Measurements from ENCODE around the gene RIMKLA.
A peak's percentile ranks its signal among the peaks of the same experiment; 100 is the strongest.

The RIMKLA gene

DNA sequence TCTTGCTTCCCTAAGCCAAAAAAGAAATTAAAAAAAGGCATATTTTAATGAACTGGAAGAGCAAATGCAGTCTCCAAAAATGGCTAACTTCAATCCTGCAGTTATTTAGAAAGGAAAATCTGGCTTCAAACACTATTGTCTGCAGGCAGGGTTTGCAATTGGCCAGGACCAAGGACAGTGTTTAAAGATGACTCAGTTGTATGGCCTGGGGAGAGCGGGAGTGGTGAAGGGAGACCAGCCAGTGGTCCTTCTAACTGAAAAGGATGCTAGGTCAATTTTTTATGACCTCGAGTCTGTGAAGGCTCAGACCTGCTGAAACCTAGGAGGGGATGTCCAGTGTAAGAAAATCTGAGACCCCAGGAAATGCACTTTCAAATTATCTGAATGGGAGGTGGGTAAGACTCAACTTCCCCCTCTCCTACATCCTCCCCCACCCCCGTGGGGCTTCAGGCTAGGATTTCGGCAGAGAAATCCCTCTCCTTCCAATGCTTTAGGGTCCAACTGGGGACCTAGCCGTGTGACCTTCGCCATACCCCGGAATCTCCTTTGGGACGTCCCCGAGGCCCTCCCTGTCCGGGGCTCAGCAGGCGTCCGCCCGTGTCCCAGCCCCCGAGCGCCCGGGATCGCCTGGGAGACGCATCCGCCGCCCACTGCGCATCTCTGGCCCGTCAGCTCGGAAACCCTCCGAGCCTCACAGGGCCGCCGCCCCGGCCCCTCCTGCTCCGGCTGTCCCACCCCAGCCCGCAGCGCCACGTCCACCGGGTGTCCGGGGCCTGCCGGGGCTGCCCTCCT lies 602 bp upstream of the RIMKLA start:
- DNase-seq = peak; percentile 29

DNA sequence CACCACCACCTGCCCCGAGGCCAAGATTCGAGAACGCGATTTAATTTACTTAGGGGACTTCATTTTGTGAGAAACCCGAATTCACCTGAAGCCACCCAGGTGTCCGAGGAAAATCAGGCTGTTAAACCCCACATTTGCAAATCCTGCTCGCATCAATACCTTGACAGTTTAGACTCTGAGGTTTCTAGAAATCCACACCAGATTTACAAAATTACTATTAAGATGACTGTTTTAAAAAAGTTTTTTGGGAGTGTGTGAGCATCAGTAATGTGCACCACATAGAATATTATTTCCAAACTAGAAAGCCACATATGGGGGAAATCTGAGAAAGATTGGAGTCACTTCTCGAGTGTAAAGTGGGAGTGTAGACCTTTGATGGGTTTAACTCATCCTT lies 685 bp downstream of the RIMKLA start:
- DNase-seq = no peak

DNA sequence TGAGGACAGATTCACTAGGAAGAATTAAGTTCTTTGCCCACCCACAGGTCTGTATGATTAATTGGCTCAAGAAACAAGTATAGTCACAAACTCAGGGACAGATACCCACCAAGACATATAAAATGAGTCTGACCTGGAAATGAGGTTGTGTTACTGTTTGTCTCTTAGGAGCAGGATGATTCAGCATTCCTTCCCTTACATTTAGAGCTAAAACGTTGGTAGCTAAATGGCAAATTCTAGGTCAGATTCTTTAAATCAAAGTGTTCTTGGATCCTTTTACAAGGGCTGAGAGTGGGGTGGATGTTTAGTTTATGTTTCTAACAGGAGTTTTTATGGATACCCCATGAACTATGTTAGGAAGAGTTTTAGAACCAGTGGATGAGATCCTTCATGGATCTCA lies 4.7 kb downstream of the RIMKLA start:
- no peak for DNase-seq

DNA sequence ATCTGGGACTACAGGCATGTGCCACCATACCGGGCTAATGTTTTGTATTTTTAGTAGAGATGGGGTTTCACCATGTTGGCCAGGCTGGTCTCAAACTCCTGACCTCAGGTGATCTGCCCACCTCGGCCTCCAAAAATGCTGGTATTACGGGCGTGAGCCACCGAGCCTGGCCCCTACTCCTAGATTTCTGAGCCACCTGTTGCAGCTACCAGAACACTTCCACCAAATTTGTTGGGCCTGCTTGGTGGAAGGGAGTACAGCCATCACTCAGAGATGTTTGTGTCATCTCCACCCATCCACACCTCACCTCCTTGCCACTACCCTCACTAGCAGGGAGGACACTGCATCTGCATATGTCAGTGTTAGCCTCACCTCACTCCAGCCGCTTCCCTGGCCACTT lies 5.5 kb downstream of the RIMKLA start:
- no peak for DNase-seq

DNA sequence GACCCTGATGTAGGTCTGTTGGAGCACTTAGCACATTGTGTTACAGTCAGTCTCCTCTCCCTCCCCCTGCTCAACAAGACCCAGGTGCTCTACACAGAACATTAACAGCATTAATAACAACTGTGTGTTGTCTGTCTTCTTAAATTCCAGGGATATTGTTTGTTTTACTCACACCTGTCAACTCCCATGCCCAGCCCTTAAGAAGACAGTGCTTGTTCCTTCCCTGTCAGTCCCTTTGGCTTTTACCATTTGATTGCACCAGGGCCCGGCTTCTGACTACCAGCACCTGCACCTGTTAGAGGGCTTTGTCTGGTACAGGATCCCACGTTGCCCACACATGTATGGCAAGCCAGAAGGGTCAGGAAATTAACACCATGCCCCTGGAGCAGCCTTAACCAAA lies 11.7 kb downstream of the RIMKLA start:
- no peak for DNase-seq

DNA sequence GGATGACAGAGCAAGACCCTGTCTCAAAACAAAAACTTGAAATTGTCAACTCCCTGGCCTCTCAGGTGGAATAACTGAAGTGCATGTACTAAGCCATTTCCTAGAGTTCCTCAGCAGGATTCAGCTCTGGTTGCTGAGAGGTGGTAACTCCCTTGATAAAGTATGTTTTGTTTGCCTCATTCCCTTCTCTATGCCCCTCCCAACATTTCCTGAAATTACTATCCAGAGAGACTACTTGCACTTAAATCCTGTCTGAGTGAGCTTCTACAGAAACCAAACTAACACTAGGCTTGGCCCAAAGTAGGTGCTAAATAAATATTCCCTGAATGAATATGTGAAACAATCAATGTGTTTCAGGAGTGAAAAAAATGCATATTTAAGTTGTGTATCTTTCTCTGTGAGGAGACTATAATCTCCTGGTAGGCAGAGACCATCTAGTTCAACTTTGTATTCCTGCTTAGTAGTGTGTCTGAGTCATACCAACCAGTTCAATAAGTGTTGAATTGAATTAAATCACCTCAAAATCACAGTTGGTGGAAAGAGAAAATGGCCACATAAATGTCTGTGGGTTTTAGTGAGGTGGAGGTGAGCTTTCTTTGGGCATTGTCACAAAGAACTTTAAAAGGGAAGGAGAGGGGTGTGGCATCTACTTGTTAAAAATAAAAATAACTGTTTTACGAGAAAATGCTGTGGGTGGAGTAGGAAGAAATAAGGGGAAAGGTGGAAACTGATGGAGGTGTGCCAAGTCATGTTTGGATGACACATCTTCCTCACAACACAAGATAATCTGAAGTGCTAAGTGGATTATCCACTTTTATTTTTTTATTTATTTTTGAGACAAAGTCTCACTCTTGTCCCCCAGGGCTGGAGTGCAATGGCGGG lies 12.6 kb downstream of the RIMKLA start:
- no peak for DNase-seq

DNA sequence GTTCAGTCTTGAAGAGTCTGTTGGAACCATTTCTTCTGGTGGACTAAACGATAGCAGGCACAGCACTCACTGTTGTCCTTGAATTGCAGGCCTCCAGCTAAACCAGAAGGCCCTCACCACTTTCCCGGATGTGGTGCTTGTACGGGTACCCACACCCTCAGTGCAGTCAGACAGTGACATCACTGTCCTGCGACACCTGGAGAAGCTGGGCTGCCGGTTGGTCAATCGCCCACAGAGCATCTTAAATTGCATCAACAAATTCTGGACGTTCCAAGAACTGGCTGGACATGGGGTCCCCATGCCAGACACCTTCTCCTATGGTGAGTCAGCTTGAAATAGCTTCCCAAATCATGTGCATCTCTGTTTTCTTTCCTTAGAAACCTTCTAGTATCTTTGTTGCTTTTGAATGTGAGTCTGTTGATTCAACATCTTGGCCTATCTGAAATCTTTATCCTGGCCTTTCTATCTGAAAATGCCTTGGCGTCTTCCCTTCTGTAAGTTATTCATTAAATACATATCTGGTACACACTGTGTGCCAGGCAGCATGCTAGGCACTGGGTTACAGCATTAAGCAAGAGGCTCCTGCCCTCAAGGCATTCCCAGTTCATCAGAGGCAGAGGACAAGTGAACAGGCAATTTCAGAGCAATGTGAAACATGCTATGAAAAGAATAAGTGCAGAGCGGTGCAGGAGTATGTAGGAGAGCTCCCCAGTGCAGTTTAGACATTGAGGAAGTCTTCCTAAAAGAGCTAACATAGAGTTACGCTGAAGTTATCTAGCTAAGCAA lies 18.9 kb downstream of the RIMKLA start:
- DNase-seq = no peak

DNA sequence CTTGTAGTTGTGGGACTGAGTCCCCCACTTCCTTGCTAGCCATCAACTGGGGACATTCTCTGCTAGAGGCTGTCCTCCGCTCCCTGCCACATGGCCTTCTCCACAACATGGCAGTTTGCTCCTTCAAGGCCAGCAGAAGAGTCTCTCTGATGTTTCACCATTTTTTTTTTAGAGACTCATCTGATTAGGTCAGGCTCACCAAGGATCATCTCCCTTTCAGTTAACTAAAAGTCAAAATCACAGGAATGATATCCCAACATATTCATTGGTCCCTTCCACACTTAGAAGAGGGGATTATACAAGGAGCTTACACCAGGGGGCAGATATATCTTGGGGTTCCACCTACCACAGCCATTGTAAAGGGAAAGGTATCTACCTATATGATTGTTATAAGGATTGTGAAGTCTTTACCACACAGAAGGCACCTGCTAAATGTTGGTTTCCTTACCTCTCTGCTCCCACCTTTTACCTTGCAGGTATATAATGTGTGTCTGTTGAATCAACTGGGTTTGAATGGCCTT lies 23.3 kb downstream of the RIMKLA start:
- no peak for DNase-seq

DNA sequence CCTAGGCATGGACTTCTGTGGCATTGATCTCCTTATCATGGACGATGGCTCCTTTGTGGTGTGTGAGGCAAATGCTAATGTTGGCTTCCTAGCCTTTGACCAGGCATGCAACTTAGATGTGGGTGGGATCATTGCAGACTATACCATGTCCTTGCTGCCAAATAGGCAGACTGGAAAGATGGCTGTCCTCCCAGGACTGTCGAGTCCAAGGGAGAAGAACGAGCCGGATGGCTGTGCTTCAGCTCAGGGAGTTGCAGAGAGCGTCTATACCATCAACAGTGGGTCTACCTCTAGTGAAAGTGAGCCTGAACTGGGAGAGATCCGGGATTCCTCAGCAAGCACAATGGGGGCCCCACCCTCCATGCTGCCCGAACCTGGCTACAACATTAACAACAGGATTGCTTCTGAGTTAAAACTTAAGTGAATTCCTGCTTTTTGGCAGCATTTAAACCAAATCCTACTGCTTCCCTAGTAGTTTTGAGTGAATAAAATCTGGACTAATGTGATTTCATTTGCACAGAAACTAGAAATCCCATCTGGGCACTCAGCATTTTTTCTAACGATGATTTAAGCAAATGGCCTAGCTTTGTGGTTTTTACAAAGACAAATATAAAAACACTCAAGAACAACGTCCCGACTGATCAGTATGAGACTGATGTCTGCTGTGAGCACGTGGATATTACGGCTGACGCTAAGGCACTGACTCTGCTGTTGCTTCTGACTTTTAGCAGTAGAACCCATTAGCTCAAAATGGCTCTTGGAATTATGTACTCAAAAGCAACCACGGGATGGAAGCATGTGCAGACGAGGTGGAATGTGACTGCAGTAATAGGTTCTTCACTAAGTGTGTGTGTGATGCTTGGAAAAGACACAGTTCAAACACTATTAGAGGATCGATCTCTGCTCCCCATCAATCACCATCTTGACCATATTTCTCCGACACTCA lies 34.2 kb downstream of the RIMKLA start:
- no peak for DNase-seq

DNA sequence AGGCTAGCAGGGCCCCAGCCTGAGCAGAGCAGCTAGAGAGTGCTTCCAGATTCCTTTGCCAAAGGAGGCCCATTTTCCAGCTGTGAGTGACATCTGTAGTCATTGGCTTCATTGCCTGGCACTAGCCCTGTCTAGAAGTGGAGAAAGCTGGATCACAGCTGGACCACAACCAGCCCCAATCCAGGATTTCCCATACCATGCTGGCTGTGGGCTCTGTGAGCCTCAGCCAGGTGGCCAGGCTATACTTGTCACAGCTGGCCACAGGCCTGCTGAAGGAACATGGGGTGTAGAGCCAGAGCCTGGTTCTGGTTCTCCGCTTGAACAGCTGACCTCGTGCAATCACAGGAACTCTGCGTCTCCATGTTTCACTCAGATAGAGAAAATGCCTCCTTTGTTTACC lies 36.6 kb downstream of the RIMKLA start:
- DNase-seq = no peak

DNA sequence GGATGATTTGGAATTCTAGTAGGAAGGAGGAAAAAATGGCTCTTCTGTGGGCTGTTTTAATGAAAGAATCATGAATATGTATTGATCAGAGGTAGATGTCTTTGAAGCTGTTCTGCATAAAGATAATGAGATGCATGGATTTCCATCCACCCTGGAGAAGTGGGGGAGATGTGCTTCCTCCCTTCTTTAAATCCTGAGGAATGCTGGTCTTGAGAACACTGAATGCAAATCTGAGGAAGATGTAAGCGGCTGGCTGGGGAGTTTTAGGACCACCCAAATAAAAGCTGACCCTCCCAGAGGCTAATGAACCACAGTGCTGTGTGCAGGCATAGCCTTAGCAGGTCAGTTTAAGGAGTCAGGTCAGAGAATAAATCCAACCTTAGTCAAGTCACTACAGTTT lies 37.9 kb downstream of the RIMKLA start:
- no peak for DNase-seq

DNA sequence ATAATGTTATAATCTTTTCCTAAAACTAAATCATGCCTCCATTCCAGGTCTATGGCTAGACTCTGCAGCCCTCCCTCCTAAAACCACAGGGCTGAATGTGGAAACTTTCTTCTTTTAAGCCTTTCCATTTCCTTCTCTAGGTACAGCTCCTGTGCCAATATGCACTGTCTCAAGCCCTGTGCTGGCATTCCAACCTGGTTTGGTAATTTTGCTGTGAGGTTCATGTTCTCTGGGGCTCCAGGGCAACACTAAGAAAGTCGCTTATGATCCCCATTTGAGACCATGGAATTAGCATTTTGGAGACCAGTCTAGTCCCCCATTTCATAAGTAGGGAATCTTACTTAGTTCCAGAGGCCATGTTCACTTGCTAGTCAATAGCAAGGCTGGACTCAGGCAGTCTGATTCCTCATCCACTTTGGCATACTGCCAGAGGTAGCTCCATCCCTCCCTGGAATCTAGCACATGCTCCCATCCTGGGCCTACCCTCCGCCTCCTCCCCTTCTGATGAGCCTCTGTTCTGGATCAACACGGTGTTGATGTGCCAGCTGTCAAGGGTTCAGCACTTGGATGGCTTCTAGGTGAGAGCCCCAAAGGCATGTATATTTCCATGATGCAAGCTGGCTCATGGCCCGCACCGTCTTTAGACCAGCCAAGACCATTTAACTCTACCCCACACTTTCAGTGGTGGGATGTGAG lies 38.7 kb downstream of the RIMKLA start:
- no peak for DNase-seq

DNA sequence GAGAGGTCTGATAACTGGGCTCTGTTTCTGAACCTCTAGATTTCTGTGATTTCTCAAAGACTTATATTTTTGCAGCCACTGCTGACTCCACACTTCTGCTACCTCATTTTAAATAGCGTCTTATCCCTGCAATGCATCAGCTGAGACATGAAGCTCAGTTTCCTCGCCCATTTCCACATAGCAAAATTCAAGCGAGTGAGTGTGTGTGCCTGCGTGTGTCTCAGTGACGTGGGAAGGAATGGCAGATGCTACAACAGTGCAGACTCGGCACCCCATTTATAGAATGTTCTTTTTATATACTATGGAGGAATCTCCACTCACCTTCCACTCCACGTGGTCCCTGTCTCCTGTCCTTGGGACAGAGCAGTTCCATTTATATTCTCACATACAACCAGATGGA lies 39.5 kb downstream of the RIMKLA start:
- DNase-seq = no peak

DNA sequence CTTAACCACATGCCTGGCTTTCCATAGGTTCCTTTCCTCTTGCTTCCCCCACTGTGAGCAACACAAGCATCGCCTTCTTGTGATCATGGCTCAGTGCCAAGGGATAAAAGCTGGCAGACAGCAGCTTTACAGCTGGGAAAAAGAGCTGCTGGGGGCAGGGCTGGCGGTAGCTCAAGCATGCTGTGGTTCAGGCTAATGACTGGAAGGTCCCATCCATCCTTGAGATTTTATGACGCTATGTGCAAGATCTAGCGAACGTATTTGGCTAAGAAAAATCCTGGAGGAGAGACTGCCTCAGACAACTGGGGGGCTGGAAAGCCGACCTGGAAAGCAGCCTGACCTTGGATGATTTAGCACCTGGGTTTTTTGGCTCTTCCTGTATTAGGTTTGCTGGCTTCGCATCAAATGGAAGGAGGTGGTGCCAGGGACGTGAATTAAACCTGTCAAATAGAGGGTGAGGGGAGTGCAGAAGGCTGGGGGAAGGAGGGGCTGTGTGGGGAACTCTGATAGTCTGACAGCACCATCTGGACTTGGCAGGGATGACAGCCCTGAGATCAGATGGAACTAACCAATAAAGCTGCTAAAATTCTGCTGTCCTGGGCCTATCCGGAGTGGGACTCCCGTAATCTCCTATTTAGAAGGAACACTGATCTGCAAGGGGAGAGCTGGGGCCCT lies 40.5 kb downstream of the RIMKLA start:
- DNase-seq = no peak

DNA sequence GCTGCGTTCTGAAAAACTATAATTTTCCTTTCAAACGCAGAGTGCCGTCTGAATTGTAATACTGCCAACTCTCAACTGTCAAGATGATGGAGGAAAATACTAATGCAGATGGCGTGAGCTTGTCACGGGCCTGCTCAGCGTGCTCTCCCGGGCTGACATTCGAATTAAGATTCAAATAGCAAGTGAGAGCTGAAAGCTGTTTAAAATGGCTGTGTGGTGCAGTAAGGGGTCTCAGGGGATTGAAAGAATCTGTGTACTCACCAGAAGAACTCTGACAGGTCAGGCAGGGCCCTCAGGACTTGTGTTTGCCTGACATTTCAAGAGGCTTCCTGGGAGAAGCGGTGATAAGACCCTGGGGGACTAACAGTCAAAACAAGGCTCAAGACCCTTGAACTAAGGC lies 42.1 kb downstream of the RIMKLA start:
- no peak for DNase-seq

DNA sequence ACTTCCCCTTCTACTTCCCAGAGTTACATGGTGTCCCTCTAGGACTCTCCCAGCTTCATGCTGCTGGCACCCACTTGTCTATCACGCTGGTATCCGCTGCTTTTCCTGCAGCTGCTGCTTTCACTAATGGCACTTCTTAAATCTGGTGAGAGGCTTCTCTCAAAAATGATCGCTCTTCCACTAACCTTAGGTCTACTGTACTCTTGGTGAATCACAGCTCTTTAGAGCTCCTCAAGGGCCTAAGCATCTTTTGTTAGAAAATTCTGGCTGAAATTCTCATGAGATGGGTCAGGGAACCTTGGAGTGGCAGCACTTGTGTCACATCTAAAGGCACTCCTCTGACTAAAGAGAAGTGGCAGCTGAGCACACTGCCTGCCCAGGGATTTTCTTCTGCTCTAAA lies 43.1 kb downstream of the RIMKLA start:
- DNase-seq = no peak

DNA sequence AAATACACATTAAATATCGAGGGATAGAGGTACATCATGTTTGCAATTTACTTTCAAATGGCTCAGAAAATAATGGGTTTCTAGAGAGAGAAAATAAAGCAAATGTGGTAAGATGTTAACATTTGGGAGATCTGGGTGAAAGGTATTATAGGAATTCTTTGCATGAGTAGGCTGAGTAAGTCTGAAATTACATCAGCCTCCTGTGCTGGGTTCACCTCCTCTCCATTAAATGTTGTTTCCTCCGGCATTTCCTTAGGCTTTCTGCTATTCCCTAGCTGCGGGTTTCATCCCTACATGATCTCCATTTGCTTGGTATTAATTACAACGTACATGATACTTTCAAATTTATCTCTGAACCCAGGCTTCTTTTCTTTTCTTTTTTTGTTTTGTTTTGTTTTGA lies 43.6 kb downstream of the RIMKLA start:
- no peak for DNase-seq

DNA sequence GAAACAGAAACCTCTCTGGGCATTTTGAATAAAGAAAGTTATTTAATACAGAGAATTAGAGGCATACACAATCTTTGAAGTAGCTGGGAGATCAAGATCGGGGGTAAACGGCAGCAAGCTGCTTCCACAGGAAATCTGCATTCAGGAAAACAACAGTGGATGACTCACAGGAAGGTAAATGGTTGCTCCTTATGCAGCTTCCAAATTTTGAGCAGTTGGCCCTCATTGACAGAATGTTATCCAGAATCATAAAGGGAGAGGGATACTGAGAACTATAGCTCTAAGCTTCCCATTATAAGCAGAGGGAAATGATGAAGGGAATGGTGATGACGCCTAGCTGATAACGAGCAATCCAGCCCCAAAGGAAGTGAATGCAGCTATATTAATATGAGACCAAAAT lies 46.6 kb downstream of the RIMKLA start:
- DNase-seq = no peak

DNA sequence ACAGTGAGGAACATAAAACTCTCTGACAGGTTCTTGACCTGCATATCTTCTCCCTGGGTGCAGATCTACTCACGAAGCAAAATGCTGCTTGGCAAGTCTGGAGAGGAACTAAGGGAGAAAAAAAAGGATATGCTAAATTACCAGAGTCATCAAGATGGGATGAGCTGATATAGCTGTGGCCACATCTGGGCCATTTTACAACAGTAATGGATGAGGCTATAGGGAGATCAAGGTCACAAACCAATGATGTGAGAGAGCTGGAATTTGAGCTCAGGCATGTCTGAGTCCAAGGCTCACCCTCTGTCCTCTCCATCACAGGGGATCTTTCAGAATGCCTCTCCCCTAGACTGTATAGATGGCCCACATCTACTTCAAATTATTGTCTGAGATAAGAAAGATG lies 49.0 kb downstream of the RIMKLA start:
- no peak for DNase-seq

DNA sequence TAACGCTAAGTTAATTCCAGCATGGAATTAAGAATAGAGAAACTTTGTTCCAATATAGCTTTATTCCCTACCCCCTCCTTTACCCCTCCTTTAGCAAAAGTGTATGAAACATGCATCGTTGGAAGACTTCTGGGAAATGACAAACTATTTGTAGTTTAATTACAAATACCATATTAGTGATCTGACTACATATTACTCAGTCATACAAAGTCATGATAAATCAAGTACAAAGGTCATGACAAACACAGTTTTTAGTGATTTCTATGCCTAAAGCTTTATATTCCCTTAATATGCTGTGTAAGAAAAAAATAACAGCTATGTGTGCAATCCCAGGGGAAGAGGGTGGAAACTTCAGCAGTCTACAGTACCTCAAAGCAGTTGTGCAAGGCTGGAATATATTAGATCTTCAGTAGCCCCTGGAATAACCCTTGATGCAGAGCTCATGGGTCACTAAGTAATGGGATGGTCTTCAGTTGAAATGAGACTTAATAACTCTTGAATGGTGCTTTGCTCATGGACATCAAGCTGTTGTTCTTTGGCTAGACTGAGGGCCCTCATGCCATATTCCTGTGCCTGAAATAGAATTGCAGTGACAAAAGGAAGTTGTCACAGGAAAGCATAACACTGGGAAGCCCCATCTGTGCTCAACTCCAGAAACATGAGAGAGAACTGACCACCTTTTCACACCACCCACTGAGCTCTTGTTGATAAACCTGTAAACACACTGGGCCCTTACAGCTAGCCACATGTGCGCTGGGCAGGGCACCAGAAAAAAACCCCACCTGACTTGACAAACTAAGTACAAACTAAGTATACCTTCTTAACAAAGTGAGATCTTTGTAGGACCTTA lies 49.9 kb downstream of the RIMKLA start:
- DNase-seq = no peak
